ENCODE data around the gene ECEL1.

Gene ECEL1

GRCh38 chr2:232431705-232432590 lies 55.7 kb downstream of the ECEL1 start:
- H4K20me1 ChIP-seq (ENCODE audit: insufficient read depth, low read length): no peaks in the 10 kb centered on the region

More at GRCh38 chr2:232431705-232432590, 55.7 kb downstream of the ECEL1 start:
- Histone ChIP-seq H3K27me3 (ENCODE audit: insufficient read depth, low read length, poor library complexity) (no peaks in the 10 kb centered on the region), H2AFZ (ENCODE audit: low read depth, low read length) (no peak overlapping the region), H3K36me3 (ENCODE audit: insufficient read depth, low read length) (no peaks in the 10 kb centered on the region), H3K27ac (ENCODE audit: low read length) (no peak overlapping the region), H3K4me3 (ENCODE audit: low read depth in 1 of 2, low read length in 2 of 2) (no peak overlapping the region), H3K79me2 (ENCODE audit: insufficient read depth, low read length) (no peaks in the 10 kb centered on the region), H3K4me2 (ENCODE audit: insufficient read depth, low read length) (no peak overlapping the region), H3K9me3 (ENCODE audit: insufficient read depth, low read length, severe bottlenecking) (no peaks in the 10 kb centered on the region), H3K4me1 (ENCODE audit: insufficient read depth, low read length) (no peaks in the 10 kb centered on the region), H3K9ac (ENCODE audit: low read depth, low read length) (no peak overlapping the region)
- TF ChIP-seq EZH2 (IDR thresholded peaks at IDR 0.05; ENCODE audit: borderline replicate concordance, low read depth, low read length, severe bottlenecking) (no peak), CTCF (IDR thresholded peaks at IDR 0.05; ENCODE audit: borderline replicate concordance, extremely low read depth, low read length, poor library complexity, severe bottlenecking) (no peak)
- DNase-seq: no peak
- no peak for ATAC-seq (ENCODE audit: insufficient read depth, low read depth)

Measured in DND-41 (cell line).